PC-9 (cell line): ENCODE results near the gene EFHC1. TPM values are rescaled to one million over a fixed set of nuclear protein-coding genes. Genes with fewer than 3 reads are reported as not detected.

Experiments used
- BruUV-seq: library from RNA; stranded (reverse); fragments of 400-500 nt; replicated peaks from 2 replicates; lab custom pipeline; 2021; lab: Mats Ljungman, UMichigan
- CTCF ChIA-PET: fragments of 300-600 bp; sonication (Branson Sonifier 250); formaldehyde crosslinking; loops from one replicate; lab custom pipeline; 2022; ENCODE audit warnings: antibody characterized with exemption; lab: Charles Lee
- POLR2A ChIA-PET: fragments of 300-600 bp; sonication (Branson Sonifier 250); formaldehyde crosslinking; loops from one replicate; lab custom pipeline; 2022; ENCODE audit warnings: antibody characterized with exemption; ENCODE audit not compliant: unreplicated experiment; lab: Charles Lee
- DNase-seq, 2 experiments: peaks; one replicate each; pipeline versions ENCODE4 v3.0.0 to v3.0.0-alpha.2; 2015 to 2022; ENCODE audit warnings: mixed read lengths in 1 of 2
- H2AFZ ChIP-seq: fragments of 200-600 bp; sonication (generic); 2 replicates; pipeline ENCODE4 v1.8.1; 2017; ENCODE audit warnings: antibody characterized with exemption
- H3F3A ChIP-seq: fragments of 200-600 bp; sonication (generic); 2 replicates; pipeline ENCODE4 v1.8.1; 2017; ENCODE audit warnings: antibody characterized with exemption, mild to moderate bottlenecking, low read depth; ENCODE audit not compliant: insufficient read depth
- H3K27ac ChIP-seq: fragments of 200-600 bp; sonication (generic); 2 replicates; pipeline ENCODE4 v1.6.1; 2016; ENCODE audit warnings: mixed run types
- H3K27me3 ChIP-seq: fragments of 200-600 bp; sonication (generic); 2 replicates; pipeline ENCODE4 v1.6.1; 2016; ENCODE audit warnings: low read depth, mixed run types; ENCODE audit not compliant: insufficient read depth
- H3K36me3 ChIP-seq: fragments of 200-600 bp; sonication (generic); 2 replicates; pipeline ENCODE4 v1.6.1; 2016; ENCODE audit warnings: low read depth, mixed run types
- H3K4me1 ChIP-seq: fragments of 200-600 bp; sonication (generic); replicated peaks from 2 replicates; pipeline ENCODE4 v1.6.1; 2016; ENCODE audit warnings: mixed run types; ENCODE audit not compliant: insufficient read depth
- H3K4me2 ChIP-seq: fragments of 200-600 bp; sonication (generic); 2 replicates; pipeline ENCODE4 v1.6.1; 2017; ENCODE audit warnings: mixed run types
- H3K4me3 ChIP-seq: fragments of 200-600 bp; sonication (generic); 2 replicates; pipeline ENCODE4 v1.6.1; 2016; ENCODE audit warnings: mixed run types
- H3K79me2 ChIP-seq: fragments of 200-600 bp; sonication (generic); 2 replicates; pipeline ENCODE4 v1.6.1; 2017; ENCODE audit warnings: low read depth, mixed run types
- H3K9me2 ChIP-seq: fragments of 200-600 bp; sonication (generic); 2 replicates; pipeline ENCODE4 v1.8.1; 2017; ENCODE audit warnings: mild to moderate bottlenecking; ENCODE audit not compliant: insufficient read depth
- H3K9me3 ChIP-seq: fragments of 200-600 bp; sonication (generic); 2 replicates; pipeline ENCODE4 v1.8.1; 2016; ENCODE audit warnings: low read depth; ENCODE audit not compliant: insufficient read depth
- H4K20me1 ChIP-seq: fragments of 200-600 bp; sonication (generic); 2 replicates; pipeline ENCODE4 v1.8.1; 2017; ENCODE audit not compliant: insufficient read depth
- EZH2 ChIP-seq: fragments of 200-600 bp; sonication (generic); IDR thresholded peaks from 2 replicates; pipeline ENCODE4 v1.8.0; 2017; ENCODE audit warnings: antibody characterized with exemption, low read depth
- intact Hi-C: fragments of 100-400 bp; cut with micrococcal nuclease; formaldehyde crosslinking; loops from one replicate; pipeline ENCODE4 v1.10.0; 2022; ENCODE audit not compliant: unreplicated experiment
- total RNA-seq: library from RNA; stranded (reverse); gene quantifications from 2 replicates; pipeline ENCODE4 v1.2.3, GENCODE V29; 2021
- TF ChIP-seq, protein P1 (sequence below): fragments of 200-600 bp; sonication (generic); conservative IDR thresholded peaks from 2 replicates; pipeline ENCODE4 v1.6.1; 2017; ENCODE audit warnings: mixed run types, antibody characterized with exemption, mild to moderate bottlenecking, moderate library complexity

Gene EFHC1
- total RNA-seq, 1 experiment from 2014 or later, result 45.0 TPM

DNA sequence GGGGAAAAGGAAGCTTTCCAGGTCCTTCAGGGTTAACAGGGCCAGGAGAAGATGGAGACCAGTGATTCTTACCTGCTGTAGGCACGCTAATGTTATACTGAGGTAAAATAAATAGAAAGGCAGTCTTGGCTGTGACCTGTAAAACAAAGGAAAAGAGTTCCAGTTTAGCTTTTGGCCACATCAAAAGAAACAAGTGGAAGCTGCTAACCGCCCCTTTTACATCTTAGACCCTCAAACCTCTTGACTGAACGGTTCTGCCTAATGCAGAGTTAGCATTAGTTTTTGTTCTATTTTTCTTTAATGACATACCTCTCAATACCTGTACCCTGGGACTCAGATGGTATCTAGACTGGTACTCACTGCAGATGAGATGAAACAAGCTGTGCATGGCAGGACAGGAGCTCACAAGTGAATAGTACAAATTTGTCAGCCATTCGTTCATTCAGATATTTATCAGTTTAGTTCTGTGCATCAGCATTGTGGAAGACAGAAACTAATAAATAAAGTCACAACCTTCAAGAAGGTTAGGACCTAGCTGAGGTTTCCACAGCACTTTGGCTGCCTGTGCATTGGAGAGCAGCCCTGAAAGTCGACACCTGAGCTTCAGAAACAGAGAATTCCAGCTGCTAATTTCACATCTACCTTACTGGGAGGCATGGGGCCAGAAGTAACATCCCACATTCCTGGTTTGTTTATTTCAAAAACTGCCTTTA is 115.7 kb downstream of the EFHC1 start:
- Histone ChIP-seq H3K4me2 (no peak overlapping the region), H4K20me1 (no peaks in the 10 kb centered on the region), H3K27me3 (no peaks in the 10 kb centered on the region), H3K36me3 (no peaks in the 10 kb centered on the region), H3K9me3 (no peaks in the 10 kb centered on the region), H3K4me3 (no peak overlapping the region), H3K27ac (no peak overlapping the region), H3K4me1 (no peaks in the 10 kb centered on the region), H3K9me2 (no peaks in the 10 kb centered on the region), H3K79me2 (no peaks in the 10 kb centered on the region), H2AFZ (no peak overlapping the region), H3F3A (no peaks in the 10 kb centered on the region; the same call in 1 of the 2 replicates)
- DNase-seq, result no peak
- BruUV-seq, result no TSS peak
- TF ChIP-seq EZH2, result no peak
- TF ChIP-seq, protein P1, sequence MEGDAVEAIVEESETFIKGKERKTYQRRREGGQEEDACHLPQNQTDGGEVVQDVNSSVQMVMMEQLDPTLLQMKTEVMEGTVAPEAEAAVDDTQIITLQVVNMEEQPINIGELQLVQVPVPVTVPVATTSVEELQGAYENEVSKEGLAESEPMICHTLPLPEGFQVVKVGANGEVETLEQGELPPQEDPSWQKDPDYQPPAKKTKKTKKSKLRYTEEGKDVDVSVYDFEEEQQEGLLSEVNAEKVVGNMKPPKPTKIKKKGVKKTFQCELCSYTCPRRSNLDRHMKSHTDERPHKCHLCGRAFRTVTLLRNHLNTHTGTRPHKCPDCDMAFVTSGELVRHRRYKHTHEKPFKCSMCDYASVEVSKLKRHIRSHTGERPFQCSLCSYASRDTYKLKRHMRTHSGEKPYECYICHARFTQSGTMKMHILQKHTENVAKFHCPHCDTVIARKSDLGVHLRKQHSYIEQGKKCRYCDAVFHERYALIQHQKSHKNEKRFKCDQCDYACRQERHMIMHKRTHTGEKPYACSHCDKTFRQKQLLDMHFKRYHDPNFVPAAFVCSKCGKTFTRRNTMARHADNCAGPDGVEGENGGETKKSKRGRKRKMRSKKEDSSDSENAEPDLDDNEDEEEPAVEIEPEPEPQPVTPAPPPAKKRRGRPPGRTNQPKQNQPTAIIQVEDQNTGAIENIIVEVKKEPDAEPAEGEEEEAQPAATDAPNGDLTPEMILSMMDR, result no peak
- intact Hi-C loops, result no loop called here
- CTCF ChIA-PET, result no interaction called here
- POLR2A ChIA-PET, result interaction anchor here (0.5 to 0.7 kb wide), 2 partner anchors 16 to 763 kb away, joined by 4 to 10 read pairs; no protein-coding TSS in a partner anchor

DNA sequence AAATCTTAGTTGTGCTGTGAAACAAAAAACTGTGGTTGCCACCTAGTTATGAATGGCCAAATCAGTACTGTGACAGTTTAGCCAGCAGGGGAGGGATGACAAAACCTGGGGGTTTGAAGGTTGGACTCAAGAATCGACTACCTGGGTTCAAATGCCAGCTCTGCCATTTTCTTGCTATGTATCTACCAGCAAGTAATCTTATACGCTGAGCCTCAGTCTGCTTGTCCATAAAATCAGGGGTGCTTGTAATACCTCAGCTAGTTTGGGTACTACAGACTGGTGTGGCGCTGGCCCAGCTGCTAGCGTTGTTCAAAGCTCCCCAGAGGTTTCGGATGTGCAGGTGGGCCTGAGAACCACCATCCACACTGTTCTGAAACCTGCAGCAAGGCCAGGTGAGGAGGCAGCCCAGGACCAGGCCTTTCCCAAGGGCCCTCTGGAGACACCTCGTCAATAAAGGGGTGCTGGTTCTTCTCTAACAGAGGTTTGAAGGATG is 116.3 kb downstream of the EFHC1 start:
- CTCF ChIA-PET, result no interaction called here
- Histone ChIP-seq H4K20me1 (no peaks in the 10 kb centered on the region), H3K27ac (no peak overlapping the region), H2AFZ (no peak overlapping the region), H3K9me3 (no peaks in the 10 kb centered on the region), H3K9me2 (no peaks in the 10 kb centered on the region), H3K27me3 (no peaks in the 10 kb centered on the region), H3K36me3 (no peaks in the 10 kb centered on the region), H3K4me3 (no peak overlapping the region), H3F3A (no peaks in the 10 kb centered on the region; the same call in 1 of the 2 replicates), H3K79me2 (no peaks in the 10 kb centered on the region), H3K4me2 (no peak overlapping the region), H3K4me1 (no peaks in the 10 kb centered on the region)
- DNase-seq, result no peak
- intact Hi-C loops, result no loop called here
- TF ChIP-seq, protein P1, result no peak
- TF ChIP-seq EZH2, result no peak
- POLR2A ChIA-PET, result interaction anchor here (0.5 to 0.7 kb wide), 2 partner anchors 15 to 763 kb away, joined by 4 to 10 read pairs; no protein-coding TSS in a partner anchor
- BruUV-seq, result no TSS peak

DNA sequence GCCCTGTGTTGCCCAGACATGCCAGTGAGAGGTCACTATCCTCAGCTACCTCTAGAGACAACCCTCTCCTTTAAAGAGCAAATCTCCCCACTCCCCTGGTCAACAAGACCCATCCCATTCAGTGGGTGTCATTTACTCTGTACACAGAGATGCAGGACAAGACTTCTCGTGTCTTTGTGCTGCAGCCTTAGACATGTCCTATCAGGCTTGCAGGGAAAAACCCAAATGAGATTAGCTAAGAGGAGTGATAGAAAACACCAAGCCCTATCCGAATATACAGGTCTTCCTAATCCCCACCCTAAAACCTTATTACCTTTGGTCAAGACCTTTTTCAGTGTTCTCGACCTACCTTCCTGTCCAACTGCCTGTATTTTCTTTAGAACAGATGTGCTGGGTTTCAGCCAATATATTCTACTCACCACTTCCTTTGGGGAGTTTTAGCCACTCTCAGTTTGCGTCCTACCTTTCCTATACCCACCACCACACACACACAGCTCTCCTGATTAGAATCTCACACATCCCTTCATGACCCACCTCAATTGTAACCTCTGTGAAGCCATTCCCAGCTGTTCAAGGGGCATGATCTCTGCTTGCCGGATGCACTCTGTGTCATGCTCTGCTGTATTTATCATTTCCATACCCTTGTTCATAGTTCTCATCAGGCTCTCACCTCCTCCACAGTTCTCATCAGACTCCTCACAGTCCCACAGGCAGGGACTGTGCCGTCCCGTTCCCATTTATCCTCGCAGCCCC is 117.0 kb downstream of the EFHC1 start:
- H3K27me3 ChIP-seq, result no peaks in the 10 kb centered on the region
- no peak for TF ChIP-seq EZH2
- no peaks in the 10 kb centered on the region for H4K20me1 ChIP-seq
- H3K4me3 ChIP-seq, result no peak overlapping the region
- H3K4me2 ChIP-seq, result no peak overlapping the region
- no TSS peak for BruUV-seq
- H3K27ac ChIP-seq, result no peak overlapping the region
- ChIA-PET CTCF (no interaction called here), POLR2A (no interaction called here)
- H3K9me3 ChIP-seq, result no peaks in the 10 kb centered on the region
- no peak for DNase-seq
- H3K79me2 ChIP-seq, result no peaks in the 10 kb centered on the region
- H3F3A ChIP-seq, result no peaks in the 10 kb centered on the region; the same call in 1 of the 2 replicates
- intact Hi-C loops, result no loop called here
- H3K4me1 ChIP-seq, result no peaks in the 10 kb centered on the region
- H3K9me2 ChIP-seq, result no peaks in the 10 kb centered on the region
- H3K36me3 ChIP-seq, result no peaks in the 10 kb centered on the region
- H2AFZ ChIP-seq, result no peak overlapping the region
